ENCODE measurements around the gene COLEC11.

The COLEC11 gene

GRCh38 chr2:3642521-3643215 lies 47.8 kb downstream of the COLEC11 start:
- DNase-seq (ENCODE audit: insufficient read length, low spot score) = no peak
- FAIRE-seq = no peak
- TF ChIP-seq CTCF (IDR thresholded peaks at IDR 0.05; ENCODE audit: insufficient read depth, missing control alignments) = no peak

- no peak for TF ChIP-seq CTCF (IDR thresholded peaks at IDR 0.05; ENCODE audit: insufficient read depth, missing control alignments)
- FAIRE-seq = no peak
- DNase-seq (ENCODE audit: insufficient read length, low spot score) = no peak
Measured at GRCh38 chr2:3643371-3644245, 48.7 kb downstream of the COLEC11 start.

GRCh38 chr2:3644246-3644525 lies 49.3 kb downstream of the COLEC11 start:
- FAIRE-seq (no peak), DNase-seq (ENCODE audit: insufficient read length, low spot score) (no peak)
- TF ChIP-seq CTCF (IDR thresholded peaks at IDR 0.05; ENCODE audit: insufficient read depth, missing control alignments) = no peak

GRCh38 chr2:3644891-3645605 lies 50.1 kb downstream of the COLEC11 start:
- TF ChIP-seq CTCF (IDR thresholded peaks at IDR 0.05; ENCODE audit: insufficient read depth, missing control alignments) = no peak
- no peak for FAIRE-seq

GRCh38 chr2:3645745-3646389 lies 51.0 kb downstream of the COLEC11 start:
- TF ChIP-seq CTCF (IDR thresholded peaks at IDR 0.05; ENCODE audit: insufficient read depth, missing control alignments) = no peak
- FAIRE-seq (no peak), DNase-seq (ENCODE audit: insufficient read length, low spot score) (no peak)

More at GRCh38 chr2:3644891-3645605, 50.1 kb downstream of the COLEC11 start:
- DNase-seq (ENCODE audit: insufficient read length, low spot score) = no peak

GRCh38 chr2:3646446-3646845 lies 51.5 kb downstream of the COLEC11 start:
- DNase-seq (ENCODE audit: insufficient read length, low spot score) = no peak
- FAIRE-seq = no peak

More at GRCh38 chr2:3646446-3646845, 51.5 kb downstream of the COLEC11 start:
- TF ChIP-seq CTCF (IDR thresholded peaks at IDR 0.05; ENCODE audit: insufficient read depth, missing control alignments) = no peak

Data from D721Med (cell line).